ENCODE results near the gene EIF4ENIF1.

Gene EIF4ENIF1

DNA sequence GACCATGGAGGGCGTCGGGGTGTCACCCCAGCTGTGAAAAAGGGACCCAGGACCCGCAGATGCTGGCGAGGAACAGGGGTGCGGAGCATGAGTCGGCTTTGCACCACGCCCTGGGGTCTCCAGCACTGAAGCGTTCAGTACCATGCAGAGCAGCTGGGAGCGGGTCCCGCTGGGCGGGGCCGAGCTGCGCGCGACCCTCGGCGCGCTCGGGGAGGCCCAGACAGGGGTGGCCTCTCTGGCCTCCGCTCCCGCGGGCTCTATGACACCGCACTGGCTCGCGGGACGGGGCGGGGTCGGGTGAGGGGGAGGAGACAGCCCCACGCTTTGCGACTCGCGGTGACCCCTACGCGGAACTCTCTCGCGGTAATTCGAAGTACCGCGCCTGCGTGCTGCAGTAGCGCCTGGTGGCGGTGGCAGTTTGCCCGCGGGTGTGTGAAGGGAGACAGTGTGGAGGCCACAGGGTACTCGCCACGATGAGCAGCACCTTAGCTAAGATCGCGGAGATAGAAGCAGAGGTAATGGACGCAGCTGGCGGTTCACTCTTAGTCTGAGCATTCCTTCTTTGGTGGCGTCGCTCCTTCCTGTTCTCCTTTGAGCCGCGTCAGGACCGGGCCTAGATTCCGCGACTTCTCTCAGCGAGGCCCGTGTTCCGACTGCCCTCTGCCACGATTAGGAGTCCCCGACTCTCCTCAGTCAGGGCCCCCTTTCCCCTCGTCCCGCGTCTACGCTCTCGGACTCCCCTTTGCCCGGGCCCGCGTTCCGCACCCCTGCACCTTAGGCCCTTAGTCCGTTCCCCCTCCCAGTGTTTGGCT is 90.2 kb downstream of the EIF4ENIF1 start, which contains the start of gene DRG1:
Gene DRG1, plus strand, starts transcription at position 394 of the 812 bp plus-strand sequence. Its CDS starts 80 bp downstream, at position 474.
- H4K20me1 ChIP-seq (ENCODE audit: low read depth, low read length): no peaks in the 10 kb centered on the region
- no peaks in the 10 kb centered on the region for H3K9me3 ChIP-seq (ENCODE audit: insufficient read depth, low read length)
- H3K36me3 ChIP-seq (ENCODE audit: low read length): peaks cover 8% of the 10 kb centered on the region; the same call in 1 of the 2 replicates
- TF ChIP-seq CTCF (IDR thresholded peaks at IDR 0.05; ENCODE audit: insufficient read depth, low read length, poor library complexity, severe bottlenecking): no peak
- no peak for TF ChIP-seq EZH2phosphoT487 (conservative IDR thresholded peaks at IDR 0.05; ENCODE audit: low read length)
- H3K9ac ChIP-seq (ENCODE audit: low read length): peak within 1 kb of the TSS; percentile 82
- peak within 1 kb of the TSS; percentile 82 for H3K4me2 ChIP-seq (ENCODE audit: low read depth, low read length, poor library complexity, severe bottlenecking)
- peaks cover 35% of the 10 kb centered on the region for H3K79me2 ChIP-seq (ENCODE audit: insufficient read depth, low read length)
- 0 out of 2 replicates have a peak, but pooled peaks cover 8% of the 10 kb centered on the region for H3F3A ChIP-seq (ENCODE audit: insufficient read depth)
- H2AFZ ChIP-seq (ENCODE audit: low read depth, low read length, severe bottlenecking): peak within 1 kb of the TSS; percentile 41
- peak within 1 kb of the TSS; percentile 88 for H3K4me3 ChIP-seq (ENCODE audit: insufficient read depth, low read length, poor library complexity, severe bottlenecking)
- no peaks in the 10 kb centered on the region for H3K27me3 ChIP-seq (ENCODE audit: low read length)
- no peaks in the 10 kb centered on the region for H3K9me2 ChIP-seq (replicated peaks; ENCODE audit: insufficient read depth, low read length)
- H3K27ac ChIP-seq (ENCODE audit: low read depth, low read length): peak within 1 kb of the TSS; percentile 36

DNA sequence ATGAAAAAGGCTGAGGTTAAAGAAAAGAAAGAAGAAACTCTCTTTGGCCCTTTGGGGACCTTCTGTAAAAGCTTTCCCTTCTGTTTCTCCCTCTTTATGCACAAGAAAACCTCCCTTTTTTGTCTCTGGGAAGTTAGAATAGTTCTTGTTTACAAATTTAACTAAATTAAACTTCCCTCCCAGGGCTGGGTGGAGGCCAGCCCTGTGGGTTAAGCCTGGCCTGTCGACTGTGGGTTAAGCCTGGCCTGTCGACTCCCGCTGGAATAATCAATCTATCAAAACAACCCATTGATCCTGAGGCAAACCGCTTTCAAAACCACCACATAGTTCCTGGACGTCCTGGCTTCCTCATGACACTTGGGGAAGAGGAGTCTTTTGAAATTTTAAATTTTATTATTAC is 91.4 kb downstream of the EIF4ENIF1 start:
- Histone ChIP-seq H3K4me2 (ENCODE audit: low read depth, low read length, poor library complexity, severe bottlenecking) (peak overlapping the region; percentile 82), H3K27ac (ENCODE audit: low read depth, low read length) (no peak overlapping the region), H2AFZ (ENCODE audit: low read depth, low read length, severe bottlenecking) (peak overlapping the region; percentile 41), H3K9me3 (ENCODE audit: insufficient read depth, low read length) (no peaks in the 10 kb centered on the region), H4K20me1 (ENCODE audit: low read depth, low read length) (no peaks in the 10 kb centered on the region), H3K4me3 (ENCODE audit: insufficient read depth, low read length, poor library complexity, severe bottlenecking) (no peak overlapping the region), H3K9ac (ENCODE audit: low read length) (no peak overlapping the region; the same call in 1 of the 2 replicates), H3F3A (ENCODE audit: insufficient read depth) (0 out of 2 replicates have a peak, but pooled peaks cover 8% of the 10 kb centered on the region), H3K9me2 (replicated peaks; ENCODE audit: insufficient read depth, low read length) (no peaks in the 10 kb centered on the region), H3K79me2 (ENCODE audit: insufficient read depth, low read length) (peaks cover 35% of the 10 kb centered on the region), H3K36me3 (ENCODE audit: low read length) (peaks cover 7% of the 10 kb centered on the region; the same call in 1 of the 2 replicates), H3K27me3 (ENCODE audit: low read length) (no peaks in the 10 kb centered on the region)
- no peak for TF ChIP-seq CTCF (IDR thresholded peaks at IDR 0.05; ENCODE audit: insufficient read depth, low read length, poor library complexity, severe bottlenecking)

DNA sequence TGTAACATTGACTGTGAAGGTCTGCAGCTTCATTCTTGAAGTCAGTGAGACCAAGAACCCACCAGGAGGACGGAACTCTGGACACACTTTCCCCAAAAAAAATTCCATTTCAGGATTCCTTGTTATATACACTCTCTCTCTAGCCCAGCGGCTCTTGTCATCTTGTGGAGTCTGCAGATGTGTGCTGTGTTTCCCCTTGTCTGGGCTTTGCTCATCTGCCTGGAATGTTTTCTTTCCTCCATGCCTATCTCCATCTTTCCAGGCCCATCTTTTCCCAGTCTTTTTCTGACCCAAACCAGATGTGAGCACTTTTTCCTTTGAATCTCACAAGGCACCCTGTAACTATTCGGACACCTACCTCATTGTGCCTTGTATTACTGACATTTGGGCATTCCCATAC is 95.3 kb downstream of the EIF4ENIF1 start:
- H3F3A ChIP-seq (ENCODE audit: insufficient read depth): 0 out of 2 replicates have a peak, but pooled peaks cover 8% of the 10 kb centered on the region
- H3K4me2 ChIP-seq (ENCODE audit: low read depth, low read length, poor library complexity, severe bottlenecking): no peak overlapping the region
- H4K20me1 ChIP-seq (ENCODE audit: low read depth, low read length): no peaks in the 10 kb centered on the region
- no peak overlapping the region for H3K27ac ChIP-seq (ENCODE audit: low read depth, low read length)
- H3K9ac ChIP-seq (ENCODE audit: low read length): no peak overlapping the region
- H3K27me3 ChIP-seq (ENCODE audit: low read length): no peaks in the 10 kb centered on the region
- TF ChIP-seq EZH2phosphoT487 (conservative IDR thresholded peaks at IDR 0.05; ENCODE audit: low read length) (no peak), CTCF (IDR thresholded peaks at IDR 0.05; ENCODE audit: insufficient read depth, low read length, poor library complexity, severe bottlenecking) (no peak)
- H3K36me3 ChIP-seq (ENCODE audit: low read length): no peaks in the 10 kb centered on the region
- H3K9me2 ChIP-seq (replicated peaks; ENCODE audit: insufficient read depth, low read length): no peaks in the 10 kb centered on the region
- H3K4me3 ChIP-seq (ENCODE audit: insufficient read depth, low read length, poor library complexity, severe bottlenecking): no peak overlapping the region
- no peak overlapping the region for H2AFZ ChIP-seq (ENCODE audit: low read depth, low read length, severe bottlenecking)
- no peaks in the 10 kb centered on the region for H3K9me3 ChIP-seq (ENCODE audit: insufficient read depth, low read length)
- H3K79me2 ChIP-seq (ENCODE audit: insufficient read depth, low read length): no peaks in the 10 kb centered on the region

All from SU-DHL-6 (cell line).